ENCODE data around the gene RNF13. TPM values are rescaled to one million over a fixed set of nuclear protein-coding genes. Genes with fewer than 3 reads are reported as not detected.

RNF13 gene
- total and polyA plus RNA-seq, 2 of the 4 experiments (the other 2 are of a cell fraction): 12.8 to 29.8 TPM

GRCh38 chr3:149969940-149970715 lies 157.1 kb downstream of the RNF13 start:
- Histone ChIP-seq H2BK15ac (ENCODE audit: low read depth, low read length) (peak overlapping the region; percentile 13; the same call in 1 of the 3 replicates), H3K9me1 (ENCODE audit: insufficient read depth, low read length) (no peaks in the 10 kb centered on the region), H4K5ac (ENCODE audit: low read depth, low read length) (peak overlapping the region; percentile 59), H3K4me2 (ENCODE audit: low read depth, low read length) (peak overlapping the region; percentile 82), H2BK5ac (ENCODE audit: low read depth, low read length, poor library complexity, severe bottlenecking) (peak overlapping the region; percentile 95), H3K4me1 (ENCODE audit: control insufficient read depth, insufficient read depth, low read length) (peaks cover 5% of the 10 kb centered on the region), H2BK120ac (ENCODE audit: low read depth, low read length) (peak overlapping the region; percentile 69), H3K27me3 (ENCODE audit: control insufficient read depth, insufficient read depth, low read length) (no peaks in the 10 kb centered on the region), H4K20me1 (ENCODE audit: insufficient read depth, low read length) (peaks cover 23% of the 10 kb centered on the region; the same call in 1 of the 2 replicates), H3K4ac (ENCODE audit: low read depth, low read length) (peak overlapping the region; percentile 95), H3K36me3 (ENCODE audit: control insufficient read depth, insufficient read depth, low read length) (peaks cover 12% of the 10 kb centered on the region), H3K79me1 (ENCODE audit: low read depth in 1 of 2, low read length in 2 of 2) (peaks cover 4 to 30% of the 10 kb centered on the region in 2 experiments; a peak in 2 of 4 replicates), H3K18ac (ENCODE audit: low read depth, low read length) (peak overlapping the region; percentile 72), H3K27ac (ENCODE audit: insufficient read depth, low read length) (peak overlapping the region; percentile 93), H2AFZ (replicated peaks; ENCODE audit: low read length, poor library complexity) (peak overlapping the region; percentile 97), H4K91ac (ENCODE audit: insufficient read depth, low read depth, low read length) (peak overlapping the region; percentile 92), H3K9me3 (ENCODE audit: control insufficient read depth, insufficient read depth, low read length) (no peaks in the 10 kb centered on the region), H3K9ac (ENCODE audit: low read depth, low read length) (peak overlapping the region; percentile 93), H3K14ac (replicated peaks; ENCODE audit: low read depth, low read length) (peak overlapping the region; percentile 98), H3K56ac (ENCODE audit: extremely low read depth, insufficient read depth, low read length) (peak overlapping the region; percentile 89), H3K23ac (ENCODE audit: low read depth, low read length) (peak overlapping the region; percentile 95), H2AK9ac (replicated peaks; ENCODE audit: low read depth, low read length, poor library complexity) (peak overlapping the region; percentile 94), H2AK5ac (ENCODE audit: low read depth, low read length) (peak overlapping the region; percentile 81), H3K4me3 (ENCODE audit: insufficient read depth, low read depth, low read length) (peak overlapping the region; percentile 95), H2BK20ac (ENCODE audit: low read depth, low read length) (no peak overlapping the region), H4K8ac (ENCODE audit: low read depth in 2 of 2, low read length in 2 of 2) (peak overlapping the region; percentile 33 to 80)
- no TSS peak for BruUV-seq (replicated peaks)
- TF ChIP-seq CEBPB (IDR thresholded peaks at IDR 0.05; ENCODE audit: low read depth, low read length): no peak
- TF ChIP-seq CTCF (conservative IDR thresholded peaks at IDR 0.05; ENCODE audit: low read depth, low read length): no peak
- no peak for TF ChIP-seq NFE2L2 (IDR thresholded peaks at IDR 0.05; ENCODE audit: low read depth, low read length)
- no peak for TF ChIP-seq SMC3 (IDR thresholded peaks at IDR 0.05; ENCODE audit: low read depth, low read length)
- TF ChIP-seq MAZ (IDR thresholded peaks at IDR 0.05; ENCODE audit: borderline replicate concordance, low read depth, low read length): 0 out of 2 replicates have a peak, but pooled peaks have one; percentile 9
- no peak for TF ChIP-seq POLR2A (IDR thresholded peaks at IDR 0.05; ENCODE audit: low read depth, low read length)
- TF ChIP-seq ELK1 (IDR thresholded peaks at IDR 0.05; ENCODE audit: borderline replicate concordance, low read depth, low read length): no peak
- DNase-seq (peak; percentile 90), ATAC-seq (ENCODE audit: low read depth) (peak; percentile 46)
- ChIA-PET CTCF (interaction anchor here (0.6 kb wide), 2 partner anchors 159 to 519 kb away, joined by 3 to 4 read pairs; no protein-coding TSS in a partner anchor), POLR2A (ENCODE audit: unreplicated experiment) (interaction anchor here (0.6 to 2.5 kb wide), 6 partner anchors 164 to 250 kb away, joined by 3 to 17 read pairs (median 3); no protein-coding TSS in a partner anchor)
- in situ Hi-C loops (cut with MboI; ENCODE audit: low sequenced_read_pairs) (loop anchor here (5.0 kb wide), 1 partner anchor 212 kb away; no protein-coding TSS in a partner anchor), dilution Hi-C loops (cut with HindIII; ENCODE audit: low sequenced_read_pairs, unreplicated experiment) (no loop called here), intact Hi-C loops (cut with micrococcal nuclease) (loop anchor here (1.0 to 10.0 kb wide), 4 partner anchors 34 to 555 kb away; partner anchors contain the start of gene TSC22D2)
- WGBS, 2 experiments (ENCODE audit: extremely low coverage in 2 of 2, insufficient read length in 1 of 2): 1% methylated on average over 21 of the region's 73 CpGs; no CpG with 5 or more reads in 1 of the 2 experiments

Measured in IMR-90 (cell line).